ENCODE measurements around the gene ZNF92.

DNA sequence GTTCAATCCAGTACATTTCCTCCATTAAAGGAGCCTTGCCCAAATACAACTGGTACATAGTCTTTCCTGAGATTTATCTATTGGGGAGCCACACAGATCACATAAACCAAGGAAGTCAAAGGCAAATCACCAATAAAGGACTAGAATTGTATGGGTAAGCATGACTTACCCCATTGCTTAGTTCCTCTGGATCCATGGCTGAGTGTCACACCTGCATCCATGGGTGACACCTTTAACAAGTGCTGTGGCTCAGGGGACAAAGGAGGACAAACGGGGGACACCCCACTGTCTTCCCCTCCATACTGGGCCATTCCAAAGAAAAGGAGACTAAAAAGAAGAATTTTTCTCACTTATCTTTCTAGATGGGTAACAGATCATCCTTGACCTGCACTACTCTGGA is 30.4 kb downstream of the ZNF92 start:
- TF ChIP-seq POLR2A (IDR thresholded peaks at IDR 0.05; ENCODE audit: low read depth, low read length) (no peak), SPI1 (IDR thresholded peaks at IDR 0.05; ENCODE audit: low read depth, low read length) (no peak)

Measured in GM12891 (cell line).